ENCODE results near the gene PRR5L.

DNA sequence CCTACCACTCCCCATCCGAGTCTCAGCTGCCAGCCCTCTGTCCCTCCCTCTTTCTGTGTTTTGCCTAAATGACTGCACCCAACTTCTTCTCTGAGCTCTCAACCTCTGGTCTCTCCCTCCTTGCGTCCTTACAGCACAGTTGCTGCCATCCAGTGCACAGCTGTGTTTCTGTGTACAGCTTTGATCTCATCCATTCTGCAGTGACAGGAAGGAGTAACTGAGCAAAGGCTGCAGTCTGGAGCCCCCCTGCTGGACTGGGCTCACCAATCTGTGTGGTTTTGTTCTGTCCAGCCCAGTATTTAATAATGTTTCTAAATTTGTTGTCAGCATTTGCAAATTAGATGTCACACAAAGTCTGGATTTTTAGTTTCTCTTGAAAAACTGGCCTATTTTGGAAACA, 43.8 kb downstream of the PRR5L start:
- no peak for TF ChIP-seq EZH2 (IDR thresholded peaks at IDR 0.05; ENCODE audit: borderline replicate concordance, insufficient read depth, low read depth, low read length, poor library complexity, severe bottlenecking)
- TF ChIP-seq, protein P1, sequence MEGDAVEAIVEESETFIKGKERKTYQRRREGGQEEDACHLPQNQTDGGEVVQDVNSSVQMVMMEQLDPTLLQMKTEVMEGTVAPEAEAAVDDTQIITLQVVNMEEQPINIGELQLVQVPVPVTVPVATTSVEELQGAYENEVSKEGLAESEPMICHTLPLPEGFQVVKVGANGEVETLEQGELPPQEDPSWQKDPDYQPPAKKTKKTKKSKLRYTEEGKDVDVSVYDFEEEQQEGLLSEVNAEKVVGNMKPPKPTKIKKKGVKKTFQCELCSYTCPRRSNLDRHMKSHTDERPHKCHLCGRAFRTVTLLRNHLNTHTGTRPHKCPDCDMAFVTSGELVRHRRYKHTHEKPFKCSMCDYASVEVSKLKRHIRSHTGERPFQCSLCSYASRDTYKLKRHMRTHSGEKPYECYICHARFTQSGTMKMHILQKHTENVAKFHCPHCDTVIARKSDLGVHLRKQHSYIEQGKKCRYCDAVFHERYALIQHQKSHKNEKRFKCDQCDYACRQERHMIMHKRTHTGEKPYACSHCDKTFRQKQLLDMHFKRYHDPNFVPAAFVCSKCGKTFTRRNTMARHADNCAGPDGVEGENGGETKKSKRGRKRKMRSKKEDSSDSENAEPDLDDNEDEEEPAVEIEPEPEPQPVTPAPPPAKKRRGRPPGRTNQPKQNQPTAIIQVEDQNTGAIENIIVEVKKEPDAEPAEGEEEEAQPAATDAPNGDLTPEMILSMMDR (IDR thresholded peaks at IDR 0.05), result no peak
